PFSK-1 (cell line): ENCODE data around the gene KISS1R.

Source experiments
- FOXP2 ChIP-seq: optimal IDR thresholded peaks from 2 replicates; pipeline ENCODE3; 2011; ENCODE audit warnings: borderline replicate concordance, control low read depth, inconsistent platforms; ENCODE audit not compliant: insufficient read depth; ENCODE audit errors: extremely low read length, extremely low read depth
- POLR2AphosphoS5 ChIP-seq: IDR thresholded peaks from 2 replicates; pipeline ENCODE4 v1.6.1; 2012; ENCODE audit warnings: low read depth, mild to moderate bottlenecking, control low read depth, low read length, moderate library complexity
- REST ChIP-seq, 2 experiments: IDR thresholded peaks; 2 replicates each; pipeline versions ENCODE4 v1.6.1 to v1.8.0; 2011 to 2012; ENCODE audit warnings: low read depth in 2 of 2, low read length in 2 of 2, control low read depth in 1 of 2, inconsistent platforms in 1 of 2, mild to moderate bottlenecking in 1 of 2, moderate library complexity in 1 of 2; ENCODE audit not compliant: insufficient read depth in 1 of 2
- SIN3A ChIP-seq: IDR thresholded peaks from 2 replicates; pipeline ENCODE4 v1.6.1; 2012; ENCODE audit warnings: mild to moderate bottlenecking, low read length, moderate library complexity, borderline replicate concordance; ENCODE audit not compliant: insufficient read depth
- TAF1 ChIP-seq: IDR thresholded peaks from 2 replicates; pipeline ENCODE4 v1.6.1; 2012; ENCODE audit warnings: low read length, control low read depth, borderline replicate concordance; ENCODE audit not compliant: insufficient read depth

The KISS1R gene

DNA sequence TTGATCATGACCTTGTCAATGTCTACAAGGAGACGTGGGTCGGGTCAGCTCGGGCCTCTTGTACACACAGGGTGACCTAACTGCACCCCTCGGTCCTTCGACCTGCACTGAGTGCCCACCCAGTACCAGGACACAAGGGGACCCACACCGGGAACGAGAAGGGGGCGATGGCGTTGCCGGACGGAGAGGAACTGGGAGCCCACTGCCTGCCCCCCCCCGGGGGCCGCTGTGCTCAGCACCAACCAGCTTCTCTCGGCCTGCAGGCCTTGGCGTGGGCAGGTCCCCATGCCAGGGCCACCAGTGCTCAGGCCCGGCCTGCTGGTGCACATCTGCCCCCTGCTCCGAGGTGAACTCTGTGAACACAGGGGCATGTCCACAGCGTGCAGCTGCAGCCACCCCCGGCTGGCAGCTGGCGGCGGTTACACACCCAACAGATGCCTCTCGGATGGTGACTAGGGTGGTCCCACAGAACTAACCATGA is 43.5 kb upstream of the KISS1R start:
- no peak for TF ChIP-seq REST (IDR thresholded peaks at IDR 0.05; ENCODE audit: insufficient read depth in 1 of 2, low read depth in 2 of 2, low read length in 2 of 2)

- TF ChIP-seq POLR2AphosphoS5, result no peak
- TF ChIP-seq SIN3A, result no peak
- no peak for TF ChIP-seq REST (IDR thresholded peaks at IDR 0.05; ENCODE audit: insufficient read depth in 1 of 2, low read depth in 2 of 2, low read length in 2 of 2)
- no peak for TF ChIP-seq FOXP2
Measured at GRCh38 chr19:875265-875879, 41.8 kb upstream of the KISS1R start.

DNA sequence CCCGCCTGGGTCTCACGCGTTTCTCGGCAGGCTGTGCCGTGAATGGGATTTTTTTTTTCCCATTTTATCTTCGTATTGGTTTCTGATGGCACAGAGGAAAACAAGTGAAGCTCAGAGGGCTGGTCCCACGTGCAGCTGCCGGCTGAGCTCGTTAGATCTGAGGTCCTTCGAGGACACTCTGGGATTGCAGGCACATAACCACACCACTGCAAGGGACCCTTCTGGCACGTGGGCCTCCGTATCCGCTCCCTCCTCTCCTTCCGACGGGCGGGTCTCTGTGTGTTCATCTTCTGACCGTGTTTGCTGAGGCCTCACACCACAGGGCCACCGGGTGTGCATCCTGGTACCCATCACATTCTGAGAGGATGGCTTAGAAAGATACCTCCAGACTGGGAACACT is 41.0 kb upstream of the KISS1R start:
- no peak for TF ChIP-seq FOXP2
- TF ChIP-seq REST (IDR thresholded peaks at IDR 0.05; ENCODE audit: insufficient read depth in 1 of 2, low read depth in 2 of 2, low read length in 2 of 2), result no peak
- no peak for TF ChIP-seq TAF1
- no peak for TF ChIP-seq POLR2AphosphoS5
- no peak for TF ChIP-seq SIN3A

DNA sequence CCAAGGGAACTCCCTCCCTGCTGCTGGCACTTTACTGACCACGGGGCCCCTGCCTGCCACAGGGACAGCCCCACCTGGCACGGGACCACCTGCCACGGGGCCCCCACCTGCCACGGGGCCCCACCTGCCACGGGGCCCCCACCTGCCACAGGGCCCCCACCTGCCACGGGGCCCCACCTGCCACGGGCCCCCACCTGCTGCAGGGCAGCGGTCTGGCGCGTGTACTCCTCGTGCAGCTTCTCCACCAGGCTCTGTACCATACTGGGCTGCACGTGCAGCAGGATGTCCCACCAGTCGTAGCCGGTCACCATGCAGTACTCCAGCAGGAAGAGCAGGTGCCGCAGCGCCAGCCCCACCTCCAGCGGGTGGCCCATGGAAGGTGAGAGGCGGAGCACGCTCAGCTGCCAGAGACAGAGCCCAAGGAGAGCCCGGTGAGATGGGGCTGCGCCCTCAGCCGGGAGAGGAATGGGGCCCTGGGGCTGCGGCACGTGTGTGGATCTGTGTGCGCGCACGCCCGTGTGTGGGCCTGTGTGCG is 40.3 kb upstream of the KISS1R start:
- no peak for TF ChIP-seq TAF1
- no peak for TF ChIP-seq SIN3A
- TF ChIP-seq POLR2AphosphoS5, result no peak
- no peak for TF ChIP-seq FOXP2

GRCh38 chr19:879711-880438 is 37.3 kb upstream of the KISS1R start:
- TF ChIP-seq FOXP2 (no peak), TAF1 (no peak), POLR2AphosphoS5 (no peak), REST (IDR thresholded peaks at IDR 0.05; ENCODE audit: insufficient read depth in 1 of 2, low read depth in 2 of 2, low read length in 2 of 2) (no peak), SIN3A (no peak)
